Measurements from ENCODE around the gene UBA6.

- TF ChIP-seq CTCF (conservative IDR thresholded peaks at IDR 0.05; ENCODE audit: low read length) (no peak), EZH2phosphoT487 (IDR thresholded peaks at IDR 0.05; ENCODE audit: borderline replicate concordance) (no peak)
These were observed 134.6 kb downstream of the UBA6 start for GRCh38 chr4:67566335-67566734.
